ENCODE data around the gene ZNF682.

Gene ZNF682

GRCh38 chr19:20038358-20039202 is 725 bp downstream of the ZNF682 start:
- H3K27ac ChIP-seq (ENCODE audit: extremely low read depth, low read depth, low read length): peak overlapping the region; percentile 49; the same call in 1 of the 2 replicates
- ChIA-PET POLR2A (interaction anchor here (0.6 to 2.7 kb wide), 15 partner anchors 9 to 1467 kb away, joined by 3 to 104 read pairs (median 4); partner anchors contain the start of genes NR2C2AP, ZNF101, ZNF14 and ZNF253), CTCF (interaction anchor here (1.0 kb wide), 1 partner anchor 13 kb away, joined by 3 read pairs; no protein-coding TSS in a partner anchor)

GRCh38 chr19:20035935-20036334 is 3.4 kb downstream of the ZNF682 start:
- CTCF ChIA-PET: no interaction called here
- POLR2A ChIA-PET: no interaction called here
- TF ChIP-seq ZNF658 (tag by site-specific recombination; IDR thresholded peaks at IDR 0.05) (no peak), ZBTB17 (tag by site-specific recombination; IDR thresholded peaks at IDR 0.05) (no peak), ZNF292 (tag by site-specific recombination; IDR thresholded peaks at IDR 0.05; ENCODE audit: borderline replicate concordance, low read depth) (no peak), ZNF449 (tag by site-specific recombination; IDR thresholded peaks at IDR 0.05) (no peak), ZIC2 (tag by site-specific recombination; IDR thresholded peaks at IDR 0.05) (no peak), ZNF561 (tag by site-specific recombination; IDR thresholded peaks at IDR 0.05; ENCODE audit: borderline replicate concordance) (no peak), ZBTB48 (tag by site-specific recombination; IDR thresholded peaks at IDR 0.05) (no peak), ZNF701 (tag by site-specific recombination; IDR thresholded peaks at IDR 0.05) (no peak), ZSCAN18 (tag by site-specific recombination; IDR thresholded peaks at IDR 0.05) (no peak), ZNF155 (tag by site-specific recombination; IDR thresholded peaks at IDR 0.05) (no peak), TRIM28 (IDR thresholded peaks at IDR 0.05; ENCODE audit: borderline replicate concordance, low read length) (no peak)
- Histone ChIP-seq H3K4me1 (ENCODE audit: control insufficient read depth, insufficient read depth, low read length) (no peaks in the 10 kb centered on the region), H3K4me3 (ENCODE audit: low read depth, low read length) (no peak overlapping the region), H3K27ac (ENCODE audit: extremely low read depth, low read depth, low read length) (no peak overlapping the region), H3K36me3 (ENCODE audit: control insufficient read depth in 2 of 2, insufficient read depth in 1 of 2, low read length in 2 of 2) (no peaks in the 10 kb centered on the region; a peak in 1 of 3 replicates), H3K9me3 (ENCODE audit: control insufficient read depth, insufficient read depth, low read depth, low read length) (no peaks in the 10 kb centered on the region)

More at GRCh38 chr19:20038358-20039202, 725 bp downstream of the ZNF682 start:
- H3K4me1 ChIP-seq (ENCODE audit: control insufficient read depth, insufficient read depth, low read length): no peaks in the 10 kb centered on the region
- TF ChIP-seq ZNF843 (tag by site-specific recombination; IDR thresholded peaks at IDR 0.05): no peak
- TF ChIP-seq ZNF660 (tag by site-specific recombination; IDR thresholded peaks at IDR 0.05): 0 out of 2 replicates have a peak, but pooled peaks have one; percentile 19
- no peaks in the 10 kb centered on the region for H3K9me3 ChIP-seq (ENCODE audit: control insufficient read depth, insufficient read depth, low read depth, low read length)
- peak overlapping the region; percentile 98 for H3K4me3 ChIP-seq (ENCODE audit: low read depth, low read length)
- H3K36me3 ChIP-seq (ENCODE audit: control insufficient read depth in 2 of 2, insufficient read depth in 1 of 2, low read length in 2 of 2): no peaks in the 10 kb centered on the region; a peak in 1 of 3 replicates

DNA sequence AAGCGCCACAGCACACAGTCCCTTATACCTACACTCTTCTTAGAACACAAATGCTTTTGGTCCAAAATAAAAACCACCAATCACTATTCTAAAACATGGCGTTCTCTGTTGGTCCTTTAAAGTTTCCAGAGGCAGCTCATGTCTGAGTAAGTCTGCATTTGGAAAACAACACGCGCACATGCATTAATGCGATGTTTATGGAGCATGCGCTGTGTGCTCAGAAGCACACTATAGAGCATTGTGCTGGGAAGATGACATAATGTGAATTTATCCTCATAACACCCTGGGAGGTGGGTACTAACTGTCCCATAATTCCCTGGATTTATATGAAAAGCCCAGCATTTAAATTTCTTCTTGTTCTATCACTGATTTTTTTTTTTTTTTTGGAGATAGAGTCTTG is 10.7 kb downstream of the ZNF682 start:
- Histone ChIP-seq H3K36me3 (ENCODE audit: control insufficient read depth in 2 of 2, insufficient read depth in 1 of 2, low read length in 2 of 2) (no peaks in the 10 kb centered on the region), H3K27ac (ENCODE audit: extremely low read depth, low read depth, low read length) (no peak overlapping the region), H3K9me3 (ENCODE audit: control insufficient read depth, insufficient read depth, low read depth, low read length) (no peaks in the 10 kb centered on the region), H3K4me3 (ENCODE audit: low read depth, low read length) (no peak overlapping the region), H3K4me1 (ENCODE audit: control insufficient read depth, insufficient read depth, low read length) (no peaks in the 10 kb centered on the region)
- ChIA-PET CTCF (no interaction called here), POLR2A (interaction anchor here (0.7 kb wide), 1 partner anchor 11 kb away, joined by 3 read pairs; the partner anchor contains the start of gene ZNF682)
- no peak for TF ChIP-seq ZNF202 (tag by site-specific recombination; IDR thresholded peaks at IDR 0.05; ENCODE audit: borderline replicate concordance)
- no peak for TF ChIP-seq ZNF132 (tag by site-specific recombination; IDR thresholded peaks at IDR 0.05; ENCODE audit: borderline replicate concordance)
- no peak for TF ChIP-seq ZSCAN18 (tag by site-specific recombination; IDR thresholded peaks at IDR 0.05)
- no peak for TF ChIP-seq ZNF449 (tag by site-specific recombination; IDR thresholded peaks at IDR 0.05)
